ENCODE data around the gene FNBP1.

The FNBP1 gene

DNA sequence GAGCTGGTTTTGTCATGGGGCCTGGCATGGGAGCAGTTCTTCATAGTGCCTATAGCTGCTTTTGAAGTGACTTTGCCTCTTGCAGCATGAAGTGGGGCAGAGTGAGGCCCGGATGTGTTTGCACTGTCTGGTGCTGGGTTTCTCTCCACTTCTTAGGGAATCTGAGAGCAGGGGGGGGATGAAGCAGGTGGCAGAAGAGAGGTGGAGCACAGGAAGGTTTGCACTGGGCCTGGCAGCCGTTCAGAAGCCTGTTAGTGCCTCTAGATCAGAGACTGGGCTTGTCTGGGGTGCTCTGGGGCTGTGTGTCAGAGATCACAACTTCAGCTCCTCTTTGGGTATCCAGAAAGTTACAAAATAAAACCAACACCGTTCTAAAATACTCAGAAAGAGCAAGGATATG is 189.4 kb downstream of the FNBP1 start:
- FAIRE-seq (no peak), DNase-seq (ENCODE audit: insufficient read length, low spot score) (no peak)

DNA sequence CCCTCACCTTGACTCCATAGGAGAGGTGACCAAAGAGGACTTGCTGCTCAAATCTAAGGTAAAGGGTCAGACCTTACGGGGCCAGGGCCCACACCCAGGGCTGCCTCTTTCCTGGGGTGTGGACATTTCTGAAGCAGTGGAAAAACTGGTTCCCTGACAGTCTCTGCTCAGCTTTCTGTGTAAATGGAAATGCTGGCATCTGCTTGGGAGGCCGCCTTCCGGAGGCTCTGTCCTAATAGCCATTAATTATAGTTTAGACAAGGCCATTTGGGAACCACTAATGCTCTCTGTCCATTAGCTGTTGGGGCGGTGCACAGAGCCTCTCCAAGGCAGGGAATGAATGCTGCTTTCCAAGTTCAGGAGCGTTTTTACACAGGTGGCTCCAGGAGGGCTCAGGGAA is 190.4 kb downstream of the FNBP1 start:
- no peak for DNase-seq (ENCODE audit: insufficient read length, low spot score)
- no peak for FAIRE-seq
- TF ChIP-seq, protein P1, sequence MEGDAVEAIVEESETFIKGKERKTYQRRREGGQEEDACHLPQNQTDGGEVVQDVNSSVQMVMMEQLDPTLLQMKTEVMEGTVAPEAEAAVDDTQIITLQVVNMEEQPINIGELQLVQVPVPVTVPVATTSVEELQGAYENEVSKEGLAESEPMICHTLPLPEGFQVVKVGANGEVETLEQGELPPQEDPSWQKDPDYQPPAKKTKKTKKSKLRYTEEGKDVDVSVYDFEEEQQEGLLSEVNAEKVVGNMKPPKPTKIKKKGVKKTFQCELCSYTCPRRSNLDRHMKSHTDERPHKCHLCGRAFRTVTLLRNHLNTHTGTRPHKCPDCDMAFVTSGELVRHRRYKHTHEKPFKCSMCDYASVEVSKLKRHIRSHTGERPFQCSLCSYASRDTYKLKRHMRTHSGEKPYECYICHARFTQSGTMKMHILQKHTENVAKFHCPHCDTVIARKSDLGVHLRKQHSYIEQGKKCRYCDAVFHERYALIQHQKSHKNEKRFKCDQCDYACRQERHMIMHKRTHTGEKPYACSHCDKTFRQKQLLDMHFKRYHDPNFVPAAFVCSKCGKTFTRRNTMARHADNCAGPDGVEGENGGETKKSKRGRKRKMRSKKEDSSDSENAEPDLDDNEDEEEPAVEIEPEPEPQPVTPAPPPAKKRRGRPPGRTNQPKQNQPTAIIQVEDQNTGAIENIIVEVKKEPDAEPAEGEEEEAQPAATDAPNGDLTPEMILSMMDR (IDR thresholded peaks at IDR 0.05; ENCODE audit: insufficient read depth, missing control alignments): no peak

More for the DNA sequence above, 189.4 kb downstream of the FNBP1 start:
- TF ChIP-seq, protein P1 (IDR thresholded peaks at IDR 0.05; ENCODE audit: insufficient read depth, missing control alignments): no peak

DNA sequence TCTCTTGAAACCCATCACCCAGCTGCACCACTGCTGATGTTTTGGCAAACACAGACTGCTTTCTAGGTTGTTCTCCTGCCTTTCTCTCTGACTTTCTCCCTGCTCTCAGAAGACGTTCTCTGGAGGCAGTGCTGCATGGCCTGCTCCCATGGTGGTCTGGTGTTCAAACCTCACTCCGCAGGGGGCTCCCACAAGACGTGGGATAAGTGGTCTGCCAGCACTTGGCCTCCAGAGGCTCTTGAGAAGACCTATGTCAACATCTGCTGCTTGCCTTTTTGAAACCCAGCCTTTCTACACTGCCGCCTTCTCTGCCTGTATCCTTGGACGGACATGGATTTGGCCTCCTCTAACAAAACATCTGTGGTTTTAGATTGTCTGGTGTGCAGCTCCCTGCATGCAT is 191.2 kb downstream of the FNBP1 start:
- TF ChIP-seq, protein P1 (IDR thresholded peaks at IDR 0.05; ENCODE audit: insufficient read depth, missing control alignments): no peak
- no peak for FAIRE-seq
- no peak for DNase-seq (ENCODE audit: insufficient read length, low spot score)

DNA sequence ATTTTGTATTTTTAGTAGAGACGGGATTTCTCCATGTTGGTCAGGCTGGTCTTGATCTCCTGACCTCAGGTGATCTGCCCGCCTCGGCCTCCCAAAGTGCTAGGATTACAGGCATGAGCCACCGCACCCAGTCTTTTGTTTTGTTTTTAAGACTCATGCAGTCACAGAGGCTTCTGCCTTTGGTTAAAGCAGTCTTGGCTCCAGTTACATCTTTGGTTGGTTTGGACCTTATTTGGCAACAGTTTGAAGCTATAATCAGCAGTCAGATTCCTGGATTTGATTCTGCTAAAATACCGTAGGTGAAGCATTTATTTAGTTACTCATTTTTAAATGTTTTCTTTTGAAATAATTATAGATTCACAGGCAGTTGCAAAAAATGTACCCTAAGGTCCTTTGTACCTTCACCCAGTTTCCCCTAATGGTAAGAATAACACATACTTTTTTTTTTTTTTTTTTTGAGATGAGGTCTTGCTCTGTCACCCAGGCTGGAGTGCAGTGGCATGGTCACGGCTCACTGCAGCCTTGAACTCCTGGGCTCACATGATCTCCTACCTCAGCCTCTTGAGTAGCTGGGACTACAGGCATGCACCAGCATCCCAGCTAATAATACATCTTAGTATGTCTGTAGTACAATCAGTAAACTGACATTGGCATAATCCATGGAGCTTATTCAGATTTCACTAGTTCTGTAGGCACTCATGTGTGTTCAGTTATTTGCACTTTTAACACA is 192.0 kb downstream of the FNBP1 start:
- FAIRE-seq: no peak
- TF ChIP-seq, protein P1 (IDR thresholded peaks at IDR 0.05; ENCODE audit: insufficient read depth, missing control alignments): no peak
- no peak for DNase-seq (ENCODE audit: insufficient read length, low spot score)

DNA sequence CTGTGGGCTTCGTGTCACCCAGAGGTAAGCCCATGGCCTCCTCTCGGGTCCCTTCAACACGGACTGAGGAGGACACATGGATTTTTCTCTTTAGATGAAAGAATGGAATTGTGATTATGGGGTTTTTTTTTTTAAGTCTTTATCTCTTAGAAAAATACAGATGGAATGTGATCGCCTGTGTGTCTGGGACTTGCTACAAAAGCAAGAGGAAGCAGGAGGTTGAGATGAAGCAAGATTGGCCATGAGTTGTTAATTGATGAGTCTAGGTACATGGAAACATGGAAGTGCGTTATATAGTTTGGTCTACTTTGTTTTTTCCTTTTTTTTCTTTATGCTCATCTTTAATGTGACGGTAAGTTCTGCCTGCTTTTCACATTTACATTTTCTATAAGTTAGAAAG is 193.1 kb downstream of the FNBP1 start:
- FAIRE-seq: no peak
- DNase-seq (ENCODE audit: insufficient read length, low spot score): no peak
- TF ChIP-seq, protein P1 (IDR thresholded peaks at IDR 0.05; ENCODE audit: insufficient read depth, missing control alignments): no peak

DNA sequence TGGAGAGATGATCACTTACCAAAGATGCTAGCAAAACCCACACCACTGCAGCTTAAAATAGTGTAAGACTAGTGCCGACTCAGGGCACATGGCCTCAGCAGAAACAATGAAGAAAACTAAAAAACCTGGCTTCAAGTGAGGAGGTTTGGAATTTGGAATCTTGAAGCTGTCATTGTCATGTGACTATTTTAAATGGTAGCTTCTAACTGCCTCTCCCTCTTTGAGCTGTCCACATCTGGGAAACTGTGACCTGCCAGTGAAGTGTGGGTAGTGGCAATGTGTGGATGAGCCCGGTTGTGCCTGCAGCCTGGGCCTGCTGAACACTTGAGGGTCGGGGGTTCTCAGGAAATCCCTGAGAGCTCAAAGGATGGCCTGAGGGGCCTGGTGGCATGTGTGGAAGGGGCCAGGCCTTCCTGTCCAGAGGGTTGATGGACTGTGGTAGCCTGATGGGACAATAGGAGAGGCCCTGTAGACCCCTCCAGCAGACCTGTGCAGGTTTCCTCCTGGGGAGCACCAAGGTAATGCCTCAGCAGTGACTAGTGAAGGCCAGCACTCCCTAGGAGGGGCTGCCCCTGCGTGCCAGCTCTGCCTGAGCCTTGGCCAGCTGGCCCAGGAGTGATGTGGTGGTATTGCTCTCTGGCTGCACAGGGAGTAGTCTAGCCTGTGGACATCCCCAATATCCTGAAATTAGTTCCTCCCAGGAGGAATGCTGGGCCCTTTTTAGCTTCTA is 194.1 kb downstream of the FNBP1 start:
- no peak for FAIRE-seq
- TF ChIP-seq, protein P1 (IDR thresholded peaks at IDR 0.05; ENCODE audit: insufficient read depth, missing control alignments): no peak
- no peak for DNase-seq (ENCODE audit: insufficient read length, low spot score)

DNA sequence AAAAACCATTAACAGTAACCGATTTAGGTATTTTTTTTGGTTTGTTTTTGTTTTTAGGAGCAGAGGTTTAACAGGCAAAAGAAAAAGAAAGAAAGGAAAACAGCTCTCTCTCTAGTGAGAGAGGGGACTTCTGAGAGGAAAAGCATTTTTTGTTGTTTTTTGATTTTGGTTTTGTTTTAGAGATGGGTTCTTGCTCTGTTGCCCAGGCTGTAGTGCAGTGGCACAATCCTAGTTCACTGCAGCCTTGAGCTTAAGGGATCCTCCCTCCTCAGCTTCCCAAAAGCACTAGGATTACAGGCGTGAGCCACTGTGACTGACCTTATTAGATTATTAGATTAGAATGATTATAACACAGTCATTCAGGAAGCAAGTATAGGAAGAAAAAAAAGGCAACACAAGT is 197.6 kb downstream of the FNBP1 start:
- peak; percentile 47 for DNase-seq (ENCODE audit: insufficient read length, low spot score)
- TF ChIP-seq, protein P1 (IDR thresholded peaks at IDR 0.05; ENCODE audit: insufficient read depth, missing control alignments): no peak
- no peak for FAIRE-seq

Measured in D721Med (cell line).